Endothelial cell of umbilical vein (primary cell): Measurements from ENCODE around the gene IBSP. TPM values are rescaled to one million over a fixed set of nuclear protein-coding genes. Genes with fewer than 3 reads are reported as not detected.

Source experiments
- polyA plus RNA-seq, 4 experiments: library from polyadenylated mRNA; depleted of rRNA in 3 of 4; stranded (reverse) in 3 of 4; unstranded in 1 of 4; fragments of >200 nt; gene quantifications; 2 replicates each; pipeline versions ENCODE4 v1.2.1 to v1.2.3, GENCODE V29; 2011 to 2012; ENCODE audit warnings: missing spikeins in 1 of 4
- total RNA-seq: library from RNA; stranded (reverse); gene quantifications from 2 replicates; pipeline ENCODE4 v1.2.3, GENCODE V29; 2021

IBSP gene
- total and polyA plus RNA-seq, 2 donors (not counting 3 experiments of a cell fraction or from before 2014, with no cell fraction given): not detected

Other genes with a start within 250 kb of the IBSP start
- not detected in 2 replicates for gene DSPP, start 191.0 kb upstream of the IBSP start, total RNA-seq
- gene DSPP, start 191.0 kb upstream of the IBSP start, polyA plus RNA-seq: not detected in 2 replicates
- not detected in 2 replicates for gene DMP1, start 149.3 kb upstream of the IBSP start, total RNA-seq
- not detected in 2 replicates for gene DMP1, start 149.3 kb upstream of the IBSP start, polyA plus RNA-seq
- not detected in 2 replicates for gene MEPE, start 33.4 kb downstream of the IBSP start, total RNA-seq
- gene MEPE, start 33.4 kb downstream of the IBSP start, polyA plus RNA-seq: not detected in 2 replicates
- gene SPP1, start 176.2 kb downstream of the IBSP start, total RNA-seq: not detected in 2 replicates
- gene SPP1, start 176.2 kb downstream of the IBSP start, polyA plus RNA-seq: not detected in 2 replicates
- gene PKD2, start 208.1 kb downstream of the IBSP start, total RNA-seq: 27.0 and 33.5 TPM in 2 replicates
- gene PKD2, start 208.1 kb downstream of the IBSP start, polyA plus RNA-seq: 15.2 and 23.1 TPM in 2 replicates